Suppressor macrophage (primary cell): ENCODE results near the gene BMP2K.
A peak's percentile ranks its signal among the peaks of the same experiment; 100 is the strongest.

Experiments
- DNase-seq, 4 experiments: peaks; one replicate each; pipeline ENCODE4 v3.0.0-alpha.2; 2020 to 2022

The BMP2K gene

GRCh38 chr4:78938474-78938867, 162.3 kb downstream of the BMP2K start:
- DNase-seq: no peak

GRCh38 chr4:78938868-78939666, 162.9 kb downstream of the BMP2K start, which contains the start of gene PAQR3:
Gene PAQR3, minus strand, starts transcription at chr4:78939438. Its CDS starts 214 bp downstream, at chr4:78939224.
- DNase-seq: peak; percentile 92 to 96 (median 95)

GRCh38 chr4:78939667-78940008, 163.5 kb downstream of the BMP2K start:
- DNase-seq: no peak

- DNase-seq: no peak
These were observed 164.6 kb downstream of the BMP2K start for GRCh38 chr4:78940752-78941151.

GRCh38 chr4:78944381-78944780, 168.2 kb downstream of the BMP2K start:
- DNase-seq: no peak

- DNase-seq: no peak
These were observed 169.6 kb downstream of the BMP2K start for GRCh38 chr4:78945651-78946179.

GRCh38 chr4:78949735-78950134, 173.6 kb downstream of the BMP2K start:
- no peak for DNase-seq

GRCh38 chr4:78951862-78952472, 175.8 kb downstream of the BMP2K start:
- DNase-seq: peak; percentile 55 to 75 (median 62)

GRCh38 chr4:78953231-78953630, 177.1 kb downstream of the BMP2K start:
- no peak for DNase-seq

GRCh38 chr4:78953769-78954666, 177.9 kb downstream of the BMP2K start:
- DNase-seq: peak in 3 of 4 experiments; percentile 11 to 20 (median 17)

- no peak for DNase-seq
These were observed 180.8 kb downstream of the BMP2K start for GRCh38 chr4:78956975-78957374.

GRCh38 chr4:78960926-78961325, 184.8 kb downstream of the BMP2K start:
- no peak for DNase-seq
